C4-2B (cell line): ENCODE data around the gene GFM1.

ENCODE experiments used
- H3K27ac ChIP-seq: fragments of 450-650 bp; 2 replicates; pipeline ENCODE4 v1.5.1; 2017
- CTCF ChIP-seq: fragments of 450-650 bp; conservative IDR thresholded peaks from 2 replicates; pipeline ENCODE4 v1.5.1; 2017; ENCODE audit warnings: mild to moderate bottlenecking
- ZFX ChIP-seq: fragments of 450-650 bp; IDR thresholded peaks from 2 replicates; pipeline ENCODE4 v1.6.1; 2017

The GFM1 gene

GRCh38 chr3:158732856-158733200 is 88.5 kb downstream of the GFM1 start:
- TF ChIP-seq ZFX (no peak), CTCF (no peak)
- H3K27ac ChIP-seq = no peak overlapping the region

- no peak overlapping the region for H3K27ac ChIP-seq
- TF ChIP-seq ZFX = no peak
- no peak for TF ChIP-seq CTCF
Measured at GRCh38 chr3:158733656-158734055, 89.3 kb downstream of the GFM1 start.

- TF ChIP-seq ZFX (no peak), CTCF (no peak)
Measured at GRCh38 chr3:158735296-158736033, 91.1 kb downstream of the GFM1 start.

GRCh38 chr3:158737410-158737809 is 93.1 kb downstream of the GFM1 start:
- TF ChIP-seq CTCF (no peak), ZFX (no peak)
- H3K27ac ChIP-seq = no peak overlapping the region

More at GRCh38 chr3:158735296-158736033, 91.1 kb downstream of the GFM1 start:
- no peak overlapping the region for H3K27ac ChIP-seq

GRCh38 chr3:158737976-158738615 is 93.8 kb downstream of the GFM1 start:
- TF ChIP-seq CTCF = no peak
- TF ChIP-seq ZFX = no peak
- H3K27ac ChIP-seq = no peak overlapping the region

- no peak overlapping the region for H3K27ac ChIP-seq
- TF ChIP-seq CTCF (no peak), ZFX (no peak)
Measured at GRCh38 chr3:158738653-158739052, 94.3 kb downstream of the GFM1 start.

GRCh38 chr3:158739078-158739477 is 94.8 kb downstream of the GFM1 start:
- TF ChIP-seq ZFX = no peak
- no peak for TF ChIP-seq CTCF
- no peak overlapping the region for H3K27ac ChIP-seq
